Astrocyte of the spinal cord (primary cell): ENCODE data around the gene SUGCT.

Experiments
- DNase-seq: peaks from one replicate; pipeline ENCODE4 v3.0.0; 2011; ENCODE audit warnings: low read depth, low spot score
- H3K4me3 ChIP-seq: 2 replicates; pipeline ENCODE4 v1.5.1; 2011; ENCODE audit warnings: low read depth, mild to moderate bottlenecking, low read length, moderate library complexity
- in situ Hi-C: cut with HindIII; loops from 2 replicates; pipeline ENCODE4 v1.10.0; 2017; ENCODE audit warnings: low sequenced_read_pairs
- TF ChIP-seq, protein P1 (sequence below): IDR thresholded peaks from 2 replicates; pipeline ENCODE4 v1.5.1; 2012; ENCODE audit warnings: low read depth, mild to moderate bottlenecking, low read length, inconsistent platforms

The SUGCT gene

GRCh38 chr7:40234046-40234445, 99.2 kb downstream of the SUGCT start:
- no peak overlapping the region for H3K4me3 ChIP-seq
- DNase-seq = no peak
- in situ Hi-C loops = no loop called here
- TF ChIP-seq, protein P1, sequence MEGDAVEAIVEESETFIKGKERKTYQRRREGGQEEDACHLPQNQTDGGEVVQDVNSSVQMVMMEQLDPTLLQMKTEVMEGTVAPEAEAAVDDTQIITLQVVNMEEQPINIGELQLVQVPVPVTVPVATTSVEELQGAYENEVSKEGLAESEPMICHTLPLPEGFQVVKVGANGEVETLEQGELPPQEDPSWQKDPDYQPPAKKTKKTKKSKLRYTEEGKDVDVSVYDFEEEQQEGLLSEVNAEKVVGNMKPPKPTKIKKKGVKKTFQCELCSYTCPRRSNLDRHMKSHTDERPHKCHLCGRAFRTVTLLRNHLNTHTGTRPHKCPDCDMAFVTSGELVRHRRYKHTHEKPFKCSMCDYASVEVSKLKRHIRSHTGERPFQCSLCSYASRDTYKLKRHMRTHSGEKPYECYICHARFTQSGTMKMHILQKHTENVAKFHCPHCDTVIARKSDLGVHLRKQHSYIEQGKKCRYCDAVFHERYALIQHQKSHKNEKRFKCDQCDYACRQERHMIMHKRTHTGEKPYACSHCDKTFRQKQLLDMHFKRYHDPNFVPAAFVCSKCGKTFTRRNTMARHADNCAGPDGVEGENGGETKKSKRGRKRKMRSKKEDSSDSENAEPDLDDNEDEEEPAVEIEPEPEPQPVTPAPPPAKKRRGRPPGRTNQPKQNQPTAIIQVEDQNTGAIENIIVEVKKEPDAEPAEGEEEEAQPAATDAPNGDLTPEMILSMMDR = no peak

GRCh38 chr7:40234666-40235065, 99.9 kb downstream of the SUGCT start:
- no peak for DNase-seq
- TF ChIP-seq, protein P1 = no peak
- in situ Hi-C loops = no loop called here
- H3K4me3 ChIP-seq = no peak overlapping the region

GRCh38 chr7:40237731-40238130, 102.9 kb downstream of the SUGCT start:
- no peak for DNase-seq
- H3K4me3 ChIP-seq = no peak overlapping the region
- TF ChIP-seq, protein P1 = no peak
- in situ Hi-C loops = no loop called here

DNA sequence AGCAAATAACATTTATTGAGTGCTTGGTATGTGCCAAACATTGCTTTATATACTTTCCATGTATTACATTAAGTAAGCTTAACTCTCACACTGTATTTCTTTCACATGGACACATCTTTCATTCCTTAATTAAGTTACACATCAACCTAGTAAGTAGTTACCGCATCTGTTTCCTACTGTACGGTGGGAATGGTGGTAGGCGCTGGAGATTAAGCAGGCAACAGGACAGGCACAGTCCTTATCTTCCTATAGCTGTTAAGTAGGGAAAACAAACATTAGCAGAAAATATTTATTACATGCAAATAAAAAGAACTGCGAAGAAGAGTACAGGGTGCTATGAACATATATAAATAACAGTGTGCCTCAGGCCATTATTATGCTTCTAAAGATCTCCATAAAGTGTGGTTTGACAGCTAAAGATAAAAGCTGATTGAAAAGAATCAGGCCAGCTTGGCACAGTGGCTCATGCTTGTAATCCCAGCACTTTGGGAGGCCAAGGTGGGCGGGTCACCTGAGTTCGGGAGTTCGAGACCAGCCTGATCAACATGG, 105.0 kb downstream of the SUGCT start:
- DNase-seq = no peak
- TF ChIP-seq, protein P1 = no peak
- no peak overlapping the region for H3K4me3 ChIP-seq
- in situ Hi-C loops = no loop called here

- DNase-seq = no peak
- in situ Hi-C loops = no loop called here
- TF ChIP-seq, protein P1 = no peak
- H3K4me3 ChIP-seq = no peak overlapping the region
These were observed 108.3 kb downstream of the SUGCT start for GRCh38 chr7:40243076-40243475.

DNA sequence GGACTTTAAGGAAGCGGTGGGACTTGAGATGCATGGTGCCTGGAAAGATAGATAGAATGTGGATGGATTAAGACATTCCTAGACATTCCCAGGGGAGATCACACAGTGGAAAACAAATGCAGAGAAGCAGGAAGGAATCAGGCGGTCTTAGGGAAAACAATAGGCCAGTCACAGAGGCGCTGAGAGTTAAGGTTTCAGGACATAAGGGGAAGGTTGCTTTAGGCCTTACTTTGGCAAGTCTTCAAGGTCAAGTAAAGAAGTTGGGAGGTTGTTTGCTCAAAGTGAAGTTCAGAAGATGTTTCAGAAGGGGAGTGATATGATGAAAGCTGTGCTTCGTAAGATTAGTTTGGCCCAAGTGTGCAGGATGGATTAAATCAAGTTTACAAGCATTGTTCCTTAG, 109.4 kb downstream of the SUGCT start:
- in situ Hi-C loops = no loop called here
- TF ChIP-seq, protein P1 = no peak
- no peak for DNase-seq
- H3K4me3 ChIP-seq = no peak overlapping the region

DNA sequence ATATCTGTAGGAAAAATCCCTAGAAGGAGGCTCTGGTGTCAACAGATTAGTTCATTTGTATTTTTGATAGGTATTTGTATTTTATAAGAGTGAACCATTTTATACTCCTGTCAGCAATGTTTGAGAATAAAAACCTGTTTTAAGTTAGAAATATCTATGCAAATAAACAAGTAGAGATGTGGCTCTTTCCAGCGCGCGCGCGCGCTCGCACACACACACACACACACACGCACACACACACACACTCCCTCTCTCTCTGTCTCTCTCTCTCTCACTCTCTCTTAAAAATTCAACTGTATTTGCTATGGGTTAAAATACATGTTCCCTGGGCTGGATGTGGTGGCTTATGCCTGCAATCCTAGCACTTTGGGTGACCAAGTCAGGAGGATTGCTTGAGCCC, 113.9 kb downstream of the SUGCT start:
- H3K4me3 ChIP-seq = no peak overlapping the region
- TF ChIP-seq, protein P1 = no peak
- DNase-seq = no peak
- in situ Hi-C loops = no loop called here
